ENCODE results near the gene RAB40C. TPM values are rescaled to one million over a fixed set of nuclear protein-coding genes. Genes with fewer than 3 reads are reported as not detected.

RAB40C gene
- total RNA-seq, 6 donors from 2014 or later: 40.5 to 101 (median 61.5) TPM

DNA sequence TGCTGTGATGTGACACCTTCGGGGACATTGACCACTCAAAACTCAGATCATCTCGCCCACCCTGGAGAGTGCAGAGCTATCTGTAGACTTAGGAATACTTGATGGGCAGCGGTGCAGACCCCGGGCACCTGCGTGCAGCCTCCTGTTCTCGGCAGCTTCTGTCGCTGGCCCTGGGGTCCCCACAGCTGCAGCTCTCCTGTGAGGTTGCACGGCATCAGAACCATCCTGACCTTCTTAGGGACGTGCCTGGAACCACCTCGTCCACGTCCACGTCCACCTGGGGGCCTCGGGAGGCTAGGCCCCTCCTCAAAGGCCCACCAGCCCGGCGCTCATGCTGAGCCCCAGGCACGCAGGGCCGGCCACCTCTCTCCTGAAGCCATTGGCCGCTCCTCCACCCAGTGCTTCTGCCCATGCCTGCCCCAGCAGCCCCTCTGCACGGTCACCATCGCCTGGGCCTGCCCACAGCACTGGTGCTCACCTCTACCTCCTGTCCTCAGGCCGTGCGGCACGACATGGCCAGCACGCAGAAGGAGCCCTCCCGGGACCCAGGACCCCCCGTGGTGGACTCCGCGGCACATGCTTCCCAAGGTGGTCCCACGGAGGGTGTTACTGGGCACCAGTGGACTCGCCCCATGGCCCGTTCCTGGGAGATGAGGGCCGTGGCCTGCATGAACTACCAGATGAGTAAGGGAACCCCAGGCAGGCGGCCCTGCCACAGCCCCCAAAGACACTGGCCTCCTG is 38.6 kb downstream of the RAB40C start:
- H3K36me3 ChIP-seq: peaks cover 9 to 53% (median 46%) of the 10 kb centered on the region in 4 donors
- no peaks in the 10 kb centered on the region for H3K27me3 ChIP-seq
- no peaks in the 10 kb centered on the region for H3K9me3 ChIP-seq
- TF ChIP-seq POLR2A (IDR thresholded peaks at IDR 0.05) (no peak), POLR2AphosphoS5 (IDR thresholded peaks at IDR 0.05) (no peak), EP300 (IDR thresholded peaks at IDR 0.05) (no peak)
- TF ChIP-seq, protein P1, sequence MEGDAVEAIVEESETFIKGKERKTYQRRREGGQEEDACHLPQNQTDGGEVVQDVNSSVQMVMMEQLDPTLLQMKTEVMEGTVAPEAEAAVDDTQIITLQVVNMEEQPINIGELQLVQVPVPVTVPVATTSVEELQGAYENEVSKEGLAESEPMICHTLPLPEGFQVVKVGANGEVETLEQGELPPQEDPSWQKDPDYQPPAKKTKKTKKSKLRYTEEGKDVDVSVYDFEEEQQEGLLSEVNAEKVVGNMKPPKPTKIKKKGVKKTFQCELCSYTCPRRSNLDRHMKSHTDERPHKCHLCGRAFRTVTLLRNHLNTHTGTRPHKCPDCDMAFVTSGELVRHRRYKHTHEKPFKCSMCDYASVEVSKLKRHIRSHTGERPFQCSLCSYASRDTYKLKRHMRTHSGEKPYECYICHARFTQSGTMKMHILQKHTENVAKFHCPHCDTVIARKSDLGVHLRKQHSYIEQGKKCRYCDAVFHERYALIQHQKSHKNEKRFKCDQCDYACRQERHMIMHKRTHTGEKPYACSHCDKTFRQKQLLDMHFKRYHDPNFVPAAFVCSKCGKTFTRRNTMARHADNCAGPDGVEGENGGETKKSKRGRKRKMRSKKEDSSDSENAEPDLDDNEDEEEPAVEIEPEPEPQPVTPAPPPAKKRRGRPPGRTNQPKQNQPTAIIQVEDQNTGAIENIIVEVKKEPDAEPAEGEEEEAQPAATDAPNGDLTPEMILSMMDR (IDR thresholded peaks at IDR 0.05): no peak
- no peak overlapping the region for H3K4me3 ChIP-seq
- no peak for ATAC-seq (ENCODE audit: low FRiP score in 2 of 2)
- peaks cover 13 to 49% (median 44%) of the 10 kb centered on the region in 4 donors for H3K4me1 ChIP-seq
- H3K27ac ChIP-seq: peak overlapping the region in 3 of 4 donors; percentile 60 to 80 (median 67)
- DNase-seq: peak in 1 of 2 donors; percentile 80
- 91 to 97% methylated on average over 18 to 33 of the region's 33 CpGs for WGBS, 2 donors

DNA sequence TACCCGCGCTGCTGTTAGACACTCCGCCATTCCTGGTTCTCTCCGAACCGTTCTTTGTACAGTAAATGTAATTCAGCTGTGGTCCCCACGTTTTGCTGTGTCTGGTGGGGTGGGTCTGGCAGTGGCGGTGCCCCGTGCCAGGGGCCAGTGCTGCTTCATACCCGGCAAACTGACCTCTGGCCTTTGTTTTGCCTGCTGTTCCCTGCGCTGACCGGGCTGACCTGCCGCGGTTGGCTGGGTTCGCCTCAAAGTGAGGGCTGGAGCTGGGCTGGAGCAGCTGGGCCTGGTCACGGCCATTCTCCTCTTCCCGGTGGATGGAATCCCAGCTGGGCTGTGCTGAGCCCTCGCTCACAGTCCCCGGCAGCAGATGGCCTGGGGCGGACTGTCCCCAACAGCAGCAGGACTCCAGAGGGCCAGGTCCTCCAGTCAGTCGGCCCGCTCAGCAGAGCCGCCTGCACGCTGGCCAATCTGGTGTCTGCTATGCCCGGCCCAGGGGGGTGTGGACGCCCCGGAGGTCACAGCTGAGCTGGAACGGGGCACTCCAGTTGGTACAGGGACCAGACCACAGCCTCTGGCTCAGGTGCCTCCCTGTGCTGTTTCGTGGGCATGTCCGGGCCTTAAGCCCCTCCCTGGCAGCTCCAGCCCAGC is 39.4 kb downstream of the RAB40C start:
- no peak overlapping the region for H3K4me3 ChIP-seq
- peaks cover 13 to 53% (median 44%) of the 10 kb centered on the region in 4 donors for H3K4me1 ChIP-seq
- peak in 1 of 2 donors; percentile 82 for DNase-seq
- H3K9me3 ChIP-seq: no peaks in the 10 kb centered on the region
- 71 to 81% methylated on average over 22 to 23 of the region's 29 CpGs for WGBS, 2 donors
- peak overlapping the region; percentile 60 to 80 (median 64) for H3K27ac ChIP-seq
- no peak for ATAC-seq (ENCODE audit: low FRiP score in 2 of 2)
- no peaks in the 10 kb centered on the region for H3K27me3 ChIP-seq
- H3K36me3 ChIP-seq: peaks cover 9 to 59% (median 52%) of the 10 kb centered on the region in 4 donors
- TF ChIP-seq EP300 (IDR thresholded peaks at IDR 0.05): no peak
- TF ChIP-seq POLR2AphosphoS5 (IDR thresholded peaks at IDR 0.05): no peak
- TF ChIP-seq POLR2A (IDR thresholded peaks at IDR 0.05): no peak
- TF ChIP-seq, protein P1 (IDR thresholded peaks at IDR 0.05): no peak

GRCh38 chr16:629833-630248 is 40.0 kb downstream of the RAB40C start:
- no peaks in the 10 kb centered on the region for H3K27me3 ChIP-seq
- H3K9me3 ChIP-seq: no peaks in the 10 kb centered on the region
- no peak for ATAC-seq (ENCODE audit: low FRiP score in 2 of 2)
- no peak for DNase-seq
- peaks cover 9 to 59% (median 50%) of the 10 kb centered on the region in 4 donors for H3K36me3 ChIP-seq
- H3K4me3 ChIP-seq: peak overlapping the region in 1 of 4 donors; percentile 10
- H3K4me1 ChIP-seq: peaks cover 15 to 55% (median 47%) of the 10 kb centered on the region in 4 donors
- WGBS, 2 donors: 20 to 48% methylated on average over 1 to 9 of the region's 11 CpGs
- peak overlapping the region; percentile 60 to 80 (median 64) for H3K27ac ChIP-seq
- no peak for TF ChIP-seq POLR2A (IDR thresholded peaks at IDR 0.05)
- TF ChIP-seq EP300 (IDR thresholded peaks at IDR 0.05): no peak
- TF ChIP-seq, protein P1 (IDR thresholded peaks at IDR 0.05): no peak
- TF ChIP-seq POLR2AphosphoS5 (IDR thresholded peaks at IDR 0.05): no peak

DNA sequence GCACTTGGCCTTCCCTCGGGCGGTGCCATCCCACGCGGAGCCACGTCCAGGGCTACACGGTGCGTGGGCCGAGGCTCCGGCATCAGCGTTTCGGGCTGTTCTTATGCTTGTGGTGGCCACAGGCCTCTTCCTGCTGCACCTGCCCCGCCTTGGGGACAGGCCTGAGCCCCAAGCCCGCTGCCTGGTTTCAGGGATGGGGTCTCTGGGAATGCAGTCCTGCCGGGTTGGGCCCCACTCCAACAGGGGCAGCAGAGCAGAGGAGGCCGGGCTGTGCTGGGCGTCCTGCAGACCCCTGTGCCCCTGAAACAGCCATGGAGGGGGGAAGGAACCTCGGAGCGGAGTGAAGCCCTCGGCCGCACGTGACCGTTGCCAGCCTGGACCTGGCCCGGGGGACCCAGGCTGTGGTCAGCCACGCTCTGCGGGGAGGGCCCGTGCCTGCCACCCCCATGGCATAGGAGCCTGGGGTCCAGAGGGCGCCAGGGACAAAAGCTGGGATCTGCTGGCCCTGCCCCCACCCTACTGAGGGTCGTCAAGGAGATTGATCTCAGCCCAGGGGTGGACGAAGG is 40.5 kb downstream of the RAB40C start:
- no peaks in the 10 kb centered on the region for H3K9me3 ChIP-seq
- H3K36me3 ChIP-seq: peaks cover 9 to 55% (median 47%) of the 10 kb centered on the region in 4 donors
- ATAC-seq (ENCODE audit: low FRiP score in 2 of 2) (peak in 1 of 2 donors; percentile 3), DNase-seq (peak in 1 of 2 donors; percentile 85)
- peak overlapping the region in 1 of 4 donors; percentile 10 for H3K4me3 ChIP-seq
- peaks cover 20 to 60% (median 52%) of the 10 kb centered on the region in 4 donors for H3K4me1 ChIP-seq
- WGBS, 2 donors: 41 to 100% methylated on average over 1 to 25 of the region's 29 CpGs
- peak overlapping the region; percentile 57 to 80 (median 64) for H3K27ac ChIP-seq
- no peak for TF ChIP-seq POLR2A (IDR thresholded peaks at IDR 0.05)
- TF ChIP-seq POLR2AphosphoS5 (IDR thresholded peaks at IDR 0.05): no peak
- no peak for TF ChIP-seq EP300 (IDR thresholded peaks at IDR 0.05)
- TF ChIP-seq, protein P1 (IDR thresholded peaks at IDR 0.05): no peak
- H3K27me3 ChIP-seq: no peaks in the 10 kb centered on the region
